ENCODE results near the gene PCBP3.

DNA sequence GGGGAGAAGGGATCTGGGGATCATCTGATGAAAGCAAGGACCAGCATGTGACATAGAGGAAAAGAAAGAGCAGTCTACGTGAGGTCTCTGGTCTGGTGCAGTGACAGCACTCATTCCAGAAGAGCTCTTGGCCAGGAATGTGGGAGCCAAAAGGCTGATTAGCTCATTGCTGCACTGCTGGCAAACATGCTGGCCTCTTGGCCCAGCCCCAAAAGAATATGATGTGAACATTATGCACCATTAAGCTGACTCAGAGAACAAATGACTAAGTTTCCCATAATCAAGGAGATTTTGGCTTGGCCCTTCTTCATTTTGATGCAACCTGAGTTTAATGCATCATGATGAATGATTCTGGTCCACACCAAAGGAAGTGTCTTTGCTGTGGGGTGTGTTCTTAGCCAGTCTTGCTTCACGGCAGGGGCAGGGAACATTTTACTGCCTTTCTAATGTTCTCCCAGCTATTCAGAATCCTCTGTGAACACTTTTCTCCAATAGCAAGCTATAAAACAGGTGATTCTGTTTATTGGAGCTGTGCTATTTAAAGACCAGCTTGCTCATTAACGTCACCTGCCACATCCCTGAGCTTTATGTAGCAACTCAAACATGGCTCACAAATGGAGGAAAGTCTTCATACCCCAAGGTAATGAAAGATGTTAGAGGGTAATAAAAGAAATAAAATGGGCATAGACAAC is 55.1 kb downstream of the PCBP3 start:
- TF ChIP-seq, protein P1, sequence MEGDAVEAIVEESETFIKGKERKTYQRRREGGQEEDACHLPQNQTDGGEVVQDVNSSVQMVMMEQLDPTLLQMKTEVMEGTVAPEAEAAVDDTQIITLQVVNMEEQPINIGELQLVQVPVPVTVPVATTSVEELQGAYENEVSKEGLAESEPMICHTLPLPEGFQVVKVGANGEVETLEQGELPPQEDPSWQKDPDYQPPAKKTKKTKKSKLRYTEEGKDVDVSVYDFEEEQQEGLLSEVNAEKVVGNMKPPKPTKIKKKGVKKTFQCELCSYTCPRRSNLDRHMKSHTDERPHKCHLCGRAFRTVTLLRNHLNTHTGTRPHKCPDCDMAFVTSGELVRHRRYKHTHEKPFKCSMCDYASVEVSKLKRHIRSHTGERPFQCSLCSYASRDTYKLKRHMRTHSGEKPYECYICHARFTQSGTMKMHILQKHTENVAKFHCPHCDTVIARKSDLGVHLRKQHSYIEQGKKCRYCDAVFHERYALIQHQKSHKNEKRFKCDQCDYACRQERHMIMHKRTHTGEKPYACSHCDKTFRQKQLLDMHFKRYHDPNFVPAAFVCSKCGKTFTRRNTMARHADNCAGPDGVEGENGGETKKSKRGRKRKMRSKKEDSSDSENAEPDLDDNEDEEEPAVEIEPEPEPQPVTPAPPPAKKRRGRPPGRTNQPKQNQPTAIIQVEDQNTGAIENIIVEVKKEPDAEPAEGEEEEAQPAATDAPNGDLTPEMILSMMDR (IDR thresholded peaks at IDR 0.05; ENCODE audit: insufficient read depth, low read length, poor library complexity, severe bottlenecking) = no peak
- TF ChIP-seq EZH2phosphoT487 (conservative IDR thresholded peaks at IDR 0.05; ENCODE audit: low read length) = no peak

Data from SU-DHL-6 (cell line).